ENCODE measurements around the gene CAMK1.

CAMK1 gene

GRCh38 chr3:9729419-9729818 lies 40.3 kb downstream of the CAMK1 start:
- TF ChIP-seq CTCF (conservative IDR thresholded peaks at IDR 0.05; ENCODE audit: control insufficient read depth, insufficient read depth, low read depth, low read length): no peak
- H3K4me3 ChIP-seq (ENCODE audit: control insufficient read depth, low read depth, low read length): no peak overlapping the region

GRCh38 chr3:9727743-9728142 lies 42.0 kb downstream of the CAMK1 start:
- TF ChIP-seq CTCF (conservative IDR thresholded peaks at IDR 0.05; ENCODE audit: control insufficient read depth, insufficient read depth, low read depth, low read length): no peak
- H3K4me3 ChIP-seq (ENCODE audit: control insufficient read depth, low read depth, low read length): no peak overlapping the region
- DNase-seq (ENCODE audit: low read depth): peak; percentile 56

More at GRCh38 chr3:9729419-9729818, 40.3 kb downstream of the CAMK1 start:
- DNase-seq (ENCODE audit: low read depth): no peak

GRCh38 chr3:9727041-9727595 lies 42.6 kb downstream of the CAMK1 start:
- TF ChIP-seq CTCF (conservative IDR thresholded peaks at IDR 0.05; ENCODE audit: control insufficient read depth, insufficient read depth, low read depth, low read length): peak; percentile 28
- DNase-seq (ENCODE audit: low read depth): no peak
- H3K4me3 ChIP-seq (ENCODE audit: control insufficient read depth, low read depth, low read length): no peak overlapping the region

- DNase-seq (ENCODE audit: low read depth): peak; percentile 25
- H3K4me3 ChIP-seq (ENCODE audit: control insufficient read depth, low read depth, low read length): no peak overlapping the region
- TF ChIP-seq CTCF (conservative IDR thresholded peaks at IDR 0.05; ENCODE audit: control insufficient read depth, insufficient read depth, low read depth, low read length): no peak
Measured at GRCh38 chr3:9725775-9726515, 43.8 kb downstream of the CAMK1 start.

- no peak for TF ChIP-seq CTCF (conservative IDR thresholded peaks at IDR 0.05; ENCODE audit: control insufficient read depth, insufficient read depth, low read depth, low read length)
- DNase-seq (ENCODE audit: low read depth): no peak
- H3K4me3 ChIP-seq (ENCODE audit: control insufficient read depth, low read depth, low read length): no peak overlapping the region
Measured at GRCh38 chr3:9721700-9722060, 48.1 kb downstream of the CAMK1 start.

GRCh38 chr3:9721015-9721699 lies 48.6 kb downstream of the CAMK1 start:
- DNase-seq (ENCODE audit: low read depth): peak; percentile 33
- H3K4me3 ChIP-seq (ENCODE audit: control insufficient read depth, low read depth, low read length): no peak overlapping the region
- TF ChIP-seq CTCF (conservative IDR thresholded peaks at IDR 0.05; ENCODE audit: control insufficient read depth, insufficient read depth, low read depth, low read length): no peak

Data from fibroblast of mammary gland (primary cell).